Keratinocyte (primary cell): ENCODE data around the gene OASL. TPM values are rescaled to one million over a fixed set of nuclear protein-coding genes. Genes with fewer than 3 reads are reported as not detected.
A peak's percentile ranks its signal among the peaks of the same experiment; 100 is the strongest.

ENCODE experiments used
- DNase-seq: peaks from one replicate; pipeline ENCODE4 v3.0.0-alpha.2; 2011; ENCODE audit warnings: low read depth, missing footprints, low spot score
- FAIRE-seq: peaks from 2 replicates; lab custom pipeline; 2011; peaks lifted over from hg19 to GRCh38; lab: Jason Lieb, UNC
- H2AFZ ChIP-seq: 2 replicates; pipeline ENCODE4 v1.6.0; 2012; ENCODE audit warnings: low read length, control low read depth, inconsistent platforms; ENCODE audit not compliant: control insufficient read depth
- H3K27ac ChIP-seq: 2 replicates; pipeline ENCODE4 v1.5.1; 2011; ENCODE audit warnings: low read length; ENCODE audit not compliant: control insufficient read depth, insufficient read depth
- H3K27me3 ChIP-seq: 3 replicates; pipeline ENCODE4 v1.6.0; 2011; ENCODE audit warnings: low read length; ENCODE audit not compliant: control insufficient read depth, insufficient read depth; ENCODE audit errors: extremely low read depth
- H3K36me3 ChIP-seq, 2 experiments: 2 replicates in 1 of 2; 3 replicates in 1 of 2; pipeline ENCODE4 v1.5.1; 2011; ENCODE audit warnings: low read length in 2 of 2, mild to moderate bottlenecking in 1 of 2; ENCODE audit not compliant: control insufficient read depth in 2 of 2, insufficient read depth in 2 of 2; ENCODE audit errors: extremely low read depth in 1 of 2
- H3K4me1 ChIP-seq: 3 replicates; pipeline ENCODE4 v1.5.1; 2011; ENCODE audit warnings: low read length; ENCODE audit not compliant: control insufficient read depth, insufficient read depth; ENCODE audit errors: extremely low read depth
- H3K4me2 ChIP-seq: 3 replicates; pipeline ENCODE4 v1.6.0; 2011; ENCODE audit warnings: low read depth, low read length; ENCODE audit not compliant: control insufficient read depth, insufficient read depth; ENCODE audit errors: extremely low read depth
- H3K4me3 ChIP-seq, 3 experiments: fragments of 200-600 bp in 1 of 3; sonication (generic) in 1 of 3; 2 replicates in 2 of 3; 3 replicates in 1 of 3; pipeline ENCODE4 v1.5.1; 2011 to 2016; ENCODE audit warnings: low read length in 3 of 3, mild to moderate bottlenecking in 3 of 3, control low read depth in 2 of 3, inconsistent platforms in 1 of 3, low read depth in 1 of 3, mixed read lengths in 1 of 3, mixed run types in 1 of 3, moderate library complexity in 1 of 3; ENCODE audit not compliant: control insufficient read depth in 2 of 3, insufficient read depth in 2 of 3; ENCODE audit errors: extremely low read depth in 1 of 3
- H3K79me2 ChIP-seq: 2 replicates; pipeline ENCODE4 v1.6.0; 2012; ENCODE audit warnings: low read length; ENCODE audit not compliant: control insufficient read depth, insufficient read depth
- H3K9ac ChIP-seq: 3 replicates; pipeline ENCODE4 v1.6.0; 2011; ENCODE audit warnings: low read length; ENCODE audit not compliant: control insufficient read depth, insufficient read depth; ENCODE audit errors: extremely low read depth
- H3K9me1 ChIP-seq: 3 replicates; pipeline ENCODE4 v1.6.0; 2011; ENCODE audit warnings: low read length; ENCODE audit not compliant: control insufficient read depth, insufficient read depth; ENCODE audit errors: extremely low read depth
- H3K9me3 ChIP-seq: 2 replicates; pipeline ENCODE4 v1.5.1; 2012; ENCODE audit warnings: low read depth, low read length; ENCODE audit not compliant: control insufficient read depth
- H4K20me1 ChIP-seq: 3 replicates; pipeline ENCODE4 v1.6.0; 2011; ENCODE audit warnings: low read length; ENCODE audit not compliant: control insufficient read depth, insufficient read depth; ENCODE audit errors: extremely low read depth
- EZH2 ChIP-seq: IDR thresholded peaks from one replicate; pipeline ENCODE4 v1.6.1; 2012; ENCODE audit warnings: inconsistent platforms, mild to moderate bottlenecking, low read length, moderate library complexity
- dilution Hi-C: fragments of 300-500 bp; cut with MboI; formaldehyde crosslinking; loops from one replicate; pipeline ENCODE4 v1.7.0; 2020; ENCODE audit warnings: low sequenced_read_pairs; ENCODE audit not compliant: extremely low pct_ligation_motif_present
- polyA plus RNA-seq, 5 experiments: library from polyadenylated mRNA; depleted of rRNA in 3 of 5; stranded (reverse) in 3 of 5; stranded (forward) in 1 of 5; unstranded in 1 of 5; fragments of >200 nt; gene quantifications; 1 replicate in 1 of 5; 2 replicates in 3 of 5; 3 replicates in 1 of 5; pipeline versions ENCODE4 v1.2.1 to v1.2.3, GENCODE V29; 2011 to 2012; ENCODE audit warnings: missing spikeins in 2 of 5, low read depth in 1 of 5, low replicate concordance in 1 of 5
- TF ChIP-seq, protein P1 (sequence below), 3 experiments: IDR thresholded peaks in 1 of 3; conservative IDR thresholded peaks in 1 of 3; optimal IDR thresholded peaks in 1 of 3; 2 replicates in 2 of 3; 3 replicates in 1 of 3; pipeline versions ENCODE3 to v1.5.1; 2011; ENCODE audit warnings: low read length in 3 of 3, mild to moderate bottlenecking in 3 of 3, moderate library complexity in 2 of 3, control low read depth in 1 of 3, inconsistent platforms in 1 of 3; ENCODE audit not compliant: insufficient read depth in 2 of 3; ENCODE audit errors: extremely low read depth in 1 of 3

The OASL gene
- polyA plus RNA-seq, 1 donor (not counting 4 experiments of a cell fraction or from before 2014, with no cell fraction given) = 3.6 TPM

DNA sequence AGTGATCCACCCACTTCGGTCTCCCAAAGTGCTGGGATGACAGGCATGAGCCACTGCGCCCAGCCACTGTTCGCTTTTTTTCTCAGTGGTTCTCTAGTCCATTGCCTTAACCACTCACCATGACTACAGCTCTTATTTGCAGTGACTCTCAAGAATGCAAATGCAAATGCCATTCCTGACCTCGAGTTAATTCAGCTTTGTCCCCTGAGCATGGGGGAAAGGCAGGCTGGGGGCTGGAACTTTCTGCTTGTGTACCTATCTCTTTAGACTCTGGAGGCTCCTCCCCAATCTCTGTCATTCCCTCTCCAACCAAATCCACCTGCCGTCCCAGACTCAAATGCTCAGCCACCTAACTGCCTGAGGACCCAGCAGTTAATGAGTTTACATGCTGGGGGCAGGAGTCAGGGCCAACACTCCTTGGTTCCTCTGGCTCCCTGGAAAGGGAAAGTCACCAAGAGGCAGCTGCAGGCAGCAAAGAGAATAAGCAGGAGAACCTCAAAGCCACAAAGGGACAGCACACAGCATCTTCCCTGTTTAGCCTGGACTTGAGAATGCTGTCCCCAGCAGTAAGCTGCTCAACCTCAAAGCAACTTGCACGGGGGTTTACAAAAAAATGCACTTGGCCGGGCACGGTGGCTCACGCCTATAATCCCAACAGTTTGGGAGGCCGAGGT is 66.0 kb downstream of the OASL start:
- no peak for TF ChIP-seq EZH2
- TF ChIP-seq, protein P1, sequence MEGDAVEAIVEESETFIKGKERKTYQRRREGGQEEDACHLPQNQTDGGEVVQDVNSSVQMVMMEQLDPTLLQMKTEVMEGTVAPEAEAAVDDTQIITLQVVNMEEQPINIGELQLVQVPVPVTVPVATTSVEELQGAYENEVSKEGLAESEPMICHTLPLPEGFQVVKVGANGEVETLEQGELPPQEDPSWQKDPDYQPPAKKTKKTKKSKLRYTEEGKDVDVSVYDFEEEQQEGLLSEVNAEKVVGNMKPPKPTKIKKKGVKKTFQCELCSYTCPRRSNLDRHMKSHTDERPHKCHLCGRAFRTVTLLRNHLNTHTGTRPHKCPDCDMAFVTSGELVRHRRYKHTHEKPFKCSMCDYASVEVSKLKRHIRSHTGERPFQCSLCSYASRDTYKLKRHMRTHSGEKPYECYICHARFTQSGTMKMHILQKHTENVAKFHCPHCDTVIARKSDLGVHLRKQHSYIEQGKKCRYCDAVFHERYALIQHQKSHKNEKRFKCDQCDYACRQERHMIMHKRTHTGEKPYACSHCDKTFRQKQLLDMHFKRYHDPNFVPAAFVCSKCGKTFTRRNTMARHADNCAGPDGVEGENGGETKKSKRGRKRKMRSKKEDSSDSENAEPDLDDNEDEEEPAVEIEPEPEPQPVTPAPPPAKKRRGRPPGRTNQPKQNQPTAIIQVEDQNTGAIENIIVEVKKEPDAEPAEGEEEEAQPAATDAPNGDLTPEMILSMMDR (optimal IDR thresholded peaks at IDR 0.05 in 1 of 3, IDR thresholded peaks at IDR 0.05 in 1 of 3, conservative IDR thresholded peaks at IDR 0.05 in 1 of 3; ENCODE audit: extremely low read depth in 1 of 3, insufficient read depth in 2 of 3, low read length in 3 of 3) = no peak
- DNase-seq (no peak), FAIRE-seq (no peak)
- Histone ChIP-seq H3K27ac (no peak overlapping the region), H3K9me3 (no peaks in the 10 kb centered on the region), H2AFZ (no peak overlapping the region), H3K79me2 (no peaks in the 10 kb centered on the region), H3K27me3 (no peaks in the 10 kb centered on the region), H3K4me1 (peaks cover 3% of the 10 kb centered on the region), H3K9ac (no peak overlapping the region), H3K4me2 (no peak overlapping the region), H4K20me1 (no peaks in the 10 kb centered on the region), H3K9me1 (no peaks in the 10 kb centered on the region), H3K4me3 (no peak overlapping the region), H3K36me3 (no peaks in the 10 kb centered on the region)
- dilution Hi-C loops = no loop called here

DNA sequence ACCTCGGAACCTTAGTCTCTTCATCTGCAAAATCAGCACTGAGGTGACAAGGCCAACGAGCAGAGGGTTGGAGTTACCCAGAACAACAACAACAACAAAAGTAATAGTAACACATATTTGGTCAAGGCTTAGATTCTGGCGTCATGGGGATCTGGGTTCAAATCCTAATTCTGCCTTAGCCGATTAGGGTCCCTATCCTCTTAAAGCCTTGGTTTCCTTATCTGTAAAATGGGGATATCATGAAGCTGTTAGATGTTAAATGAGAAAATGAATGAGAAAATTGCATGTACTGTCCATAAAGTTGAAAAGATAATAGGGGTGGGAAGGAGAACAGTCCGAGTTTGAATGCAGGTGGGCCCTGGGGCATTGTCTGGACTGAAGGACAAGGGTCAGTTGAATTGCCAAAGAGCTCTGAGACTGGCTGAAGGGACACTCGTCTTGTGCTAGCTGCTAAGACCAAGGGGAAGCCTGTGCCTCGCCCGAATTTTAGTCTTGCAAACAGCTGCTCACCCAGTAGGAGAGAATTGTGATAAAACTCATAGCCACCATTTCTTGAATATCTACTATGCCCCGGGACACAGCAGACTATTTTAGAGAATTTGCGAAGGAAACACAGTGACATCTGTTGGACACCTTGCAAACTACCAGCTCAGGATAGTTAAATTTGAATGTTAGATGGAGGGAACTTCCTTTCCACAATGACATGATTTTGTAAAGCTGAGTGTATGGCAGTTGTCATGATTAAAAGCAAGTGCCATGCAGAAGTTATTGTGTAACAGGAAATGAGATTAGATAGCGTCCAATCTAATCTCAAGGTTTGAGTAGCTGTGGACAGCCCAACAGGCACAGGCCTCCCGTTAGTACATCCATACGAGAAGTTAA is 67.5 kb downstream of the OASL start:
- Histone ChIP-seq H3K9me3 (no peaks in the 10 kb centered on the region), H3K4me1 (peaks cover 3% of the 10 kb centered on the region), H3K4me3 (no peak overlapping the region), H3K9ac (no peak overlapping the region), H3K27ac (no peak overlapping the region), H2AFZ (no peak overlapping the region), H3K27me3 (no peaks in the 10 kb centered on the region), H3K4me2 (no peak overlapping the region), H4K20me1 (no peaks in the 10 kb centered on the region), H3K9me1 (no peaks in the 10 kb centered on the region), H3K79me2 (no peaks in the 10 kb centered on the region), H3K36me3 (no peaks in the 10 kb centered on the region)
- DNase-seq (peak; percentile 13), FAIRE-seq (peak; percentile 81)
- no peak for TF ChIP-seq EZH2
- TF ChIP-seq, protein P1 (optimal IDR thresholded peaks at IDR 0.05 in 1 of 3, IDR thresholded peaks at IDR 0.05 in 1 of 3, conservative IDR thresholded peaks at IDR 0.05 in 1 of 3; ENCODE audit: extremely low read depth in 1 of 3, insufficient read depth in 2 of 3, low read length in 3 of 3) = peak; percentile 62 to 86 (median 67)
- dilution Hi-C loops = no loop called here
